ENCODE measurements around the gene ASB11.

DNA sequence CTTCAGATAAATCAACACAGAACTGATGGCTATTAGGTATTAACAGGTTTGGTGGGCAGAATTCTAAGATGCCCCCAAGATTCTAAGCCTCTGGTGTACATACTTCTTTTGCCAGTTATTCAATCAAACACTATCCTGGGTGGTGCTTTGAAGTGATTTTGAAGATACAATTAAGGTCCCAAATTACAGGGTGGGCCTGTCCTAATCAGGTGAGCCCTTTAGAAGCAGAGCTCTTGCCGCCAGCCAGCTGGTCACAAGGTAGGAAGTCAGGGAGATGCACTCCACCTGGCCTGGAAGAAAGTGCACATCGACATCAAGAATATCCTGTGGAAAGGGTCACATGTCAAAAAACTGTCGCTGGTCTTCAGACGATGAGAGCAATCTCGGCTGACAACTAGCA is 75.0 kb downstream of the ASB11 start:
- TF ChIP-seq, protein P1, sequence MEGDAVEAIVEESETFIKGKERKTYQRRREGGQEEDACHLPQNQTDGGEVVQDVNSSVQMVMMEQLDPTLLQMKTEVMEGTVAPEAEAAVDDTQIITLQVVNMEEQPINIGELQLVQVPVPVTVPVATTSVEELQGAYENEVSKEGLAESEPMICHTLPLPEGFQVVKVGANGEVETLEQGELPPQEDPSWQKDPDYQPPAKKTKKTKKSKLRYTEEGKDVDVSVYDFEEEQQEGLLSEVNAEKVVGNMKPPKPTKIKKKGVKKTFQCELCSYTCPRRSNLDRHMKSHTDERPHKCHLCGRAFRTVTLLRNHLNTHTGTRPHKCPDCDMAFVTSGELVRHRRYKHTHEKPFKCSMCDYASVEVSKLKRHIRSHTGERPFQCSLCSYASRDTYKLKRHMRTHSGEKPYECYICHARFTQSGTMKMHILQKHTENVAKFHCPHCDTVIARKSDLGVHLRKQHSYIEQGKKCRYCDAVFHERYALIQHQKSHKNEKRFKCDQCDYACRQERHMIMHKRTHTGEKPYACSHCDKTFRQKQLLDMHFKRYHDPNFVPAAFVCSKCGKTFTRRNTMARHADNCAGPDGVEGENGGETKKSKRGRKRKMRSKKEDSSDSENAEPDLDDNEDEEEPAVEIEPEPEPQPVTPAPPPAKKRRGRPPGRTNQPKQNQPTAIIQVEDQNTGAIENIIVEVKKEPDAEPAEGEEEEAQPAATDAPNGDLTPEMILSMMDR (IDR thresholded peaks at IDR 0.05; ENCODE audit: poor library complexity, severe bottlenecking): no peak
- TF ChIP-seq TAF1 (IDR thresholded peaks at IDR 0.05; ENCODE audit: low read depth) (no peak), MXI1 (conservative IDR thresholded peaks at IDR 0.05; ENCODE audit: poor library complexity, severe bottlenecking) (no peak), RAD21 (conservative IDR thresholded peaks at IDR 0.05) (no peak), EZH2 (IDR thresholded peaks at IDR 0.05; ENCODE audit: borderline replicate concordance, insufficient read depth, low read length, poor library complexity, severe bottlenecking) (no peak), EP300 (conservative IDR thresholded peaks at IDR 0.05; ENCODE audit: poor library complexity, severe bottlenecking) (no peak)
